GM21423 (cell line): ENCODE measurements around the gene GALR3.

Experiments
- ATAC-seq: cut with Tn5 transposase; IDR thresholded peaks from one replicate; pipeline ENCODE4 v1.9.1; 2021; ENCODE audit warnings: mild to moderate bottlenecking, moderate library complexity; ENCODE audit not compliant: unreplicated experiment

The GALR3 gene

GRCh38 chr22:37862570-37863325 is 39.6 kb downstream of the GALR3 start:
- no peak for ATAC-seq

GRCh38 chr22:37865510-37865909 is 42.3 kb downstream of the GALR3 start:
- ATAC-seq: no peak

GRCh38 chr22:37870273-37870672 is 47.1 kb downstream of the GALR3 start:
- ATAC-seq: no peak
